ENCODE measurements around the gene TBX19.

The TBX19 gene

GRCh38 chr1:168342572-168343280 is 62.0 kb downstream of the TBX19 start:
- no peak for TF ChIP-seq EP300 (IDR thresholded peaks at IDR 0.05; ENCODE audit: borderline replicate concordance)
- no peak for TF ChIP-seq NFIC (IDR thresholded peaks at IDR 0.05)
- TF ChIP-seq RAD21 (IDR thresholded peaks at IDR 0.05; ENCODE audit: low read depth) = peak; percentile 84
- TF ChIP-seq USF1 (IDR thresholded peaks at IDR 0.05) = no peak
- TF ChIP-seq, protein P1, sequence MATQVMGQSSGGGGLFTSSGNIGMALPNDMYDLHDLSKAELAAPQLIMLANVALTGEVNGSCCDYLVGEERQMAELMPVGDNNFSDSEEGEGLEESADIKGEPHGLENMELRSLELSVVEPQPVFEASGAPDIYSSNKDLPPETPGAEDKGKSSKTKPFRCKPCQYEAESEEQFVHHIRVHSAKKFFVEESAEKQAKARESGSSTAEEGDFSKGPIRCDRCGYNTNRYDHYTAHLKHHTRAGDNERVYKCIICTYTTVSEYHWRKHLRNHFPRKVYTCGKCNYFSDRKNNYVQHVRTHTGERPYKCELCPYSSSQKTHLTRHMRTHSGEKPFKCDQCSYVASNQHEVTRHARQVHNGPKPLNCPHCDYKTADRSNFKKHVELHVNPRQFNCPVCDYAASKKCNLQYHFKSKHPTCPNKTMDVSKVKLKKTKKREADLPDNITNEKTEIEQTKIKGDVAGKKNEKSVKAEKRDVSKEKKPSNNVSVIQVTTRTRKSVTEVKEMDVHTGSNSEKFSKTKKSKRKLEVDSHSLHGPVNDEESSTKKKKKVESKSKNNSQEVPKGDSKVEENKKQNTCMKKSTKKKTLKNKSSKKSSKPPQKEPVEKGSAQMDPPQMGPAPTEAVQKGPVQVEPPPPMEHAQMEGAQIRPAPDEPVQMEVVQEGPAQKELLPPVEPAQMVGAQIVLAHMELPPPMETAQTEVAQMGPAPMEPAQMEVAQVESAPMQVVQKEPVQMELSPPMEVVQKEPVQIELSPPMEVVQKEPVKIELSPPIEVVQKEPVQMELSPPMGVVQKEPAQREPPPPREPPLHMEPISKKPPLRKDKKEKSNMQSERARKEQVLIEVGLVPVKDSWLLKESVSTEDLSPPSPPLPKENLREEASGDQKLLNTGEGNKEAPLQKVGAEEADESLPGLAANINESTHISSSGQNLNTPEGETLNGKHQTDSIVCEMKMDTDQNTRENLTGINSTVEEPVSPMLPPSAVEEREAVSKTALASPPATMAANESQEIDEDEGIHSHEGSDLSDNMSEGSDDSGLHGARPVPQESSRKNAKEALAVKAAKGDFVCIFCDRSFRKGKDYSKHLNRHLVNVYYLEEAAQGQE (IDR thresholded peaks at IDR 0.05; ENCODE audit: low read depth) = no peak
- no peak for TF ChIP-seq TAF1 (IDR thresholded peaks at IDR 0.05; ENCODE audit: low read depth)
- 0 out of 2 replicates have a peak, but pooled peaks have one; percentile 33 for TF ChIP-seq EGR1 (IDR thresholded peaks at IDR 0.05)
- TF ChIP-seq CEBPB (IDR thresholded peaks at IDR 0.05) = no peak
- TF ChIP-seq, protein P2, sequence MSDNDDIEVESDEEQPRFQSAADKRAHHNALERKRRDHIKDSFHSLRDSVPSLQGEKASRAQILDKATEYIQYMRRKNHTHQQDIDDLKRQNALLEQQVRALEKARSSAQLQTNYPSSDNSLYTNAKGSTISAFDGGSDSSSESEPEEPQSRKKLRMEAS (IDR thresholded peaks at IDR 0.05) = no peak
- TF ChIP-seq ZBTB7A (IDR thresholded peaks at IDR 0.05; ENCODE audit: low read depth) = no peak
- TF ChIP-seq TCF12 (IDR thresholded peaks at IDR 0.05; ENCODE audit: low read depth) = no peak

DNA sequence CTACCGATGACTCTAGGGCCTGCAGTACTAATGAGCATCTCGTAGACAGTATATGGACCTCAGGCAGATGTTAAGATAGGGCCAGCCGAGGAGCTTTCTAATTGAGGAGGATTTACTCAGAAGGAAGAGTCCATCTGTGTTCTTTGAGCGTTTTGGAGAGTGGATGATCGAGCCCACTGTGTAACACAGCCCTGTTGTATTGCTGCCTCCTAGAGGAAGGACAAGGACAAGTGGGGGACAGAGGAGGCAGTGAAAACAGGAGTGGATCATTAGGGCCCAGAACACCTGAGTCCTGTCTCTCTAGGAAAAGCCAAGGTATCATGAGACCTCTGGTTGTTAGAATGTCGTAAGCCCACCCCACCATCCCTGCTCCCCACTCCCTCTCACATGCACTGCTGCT is 62.9 kb downstream of the TBX19 start:
- TF ChIP-seq CREB1 (IDR thresholded peaks at IDR 0.05; ENCODE audit: low read depth) (no peak), TCF12 (IDR thresholded peaks at IDR 0.05; ENCODE audit: low read depth) (no peak), EGR1 (IDR thresholded peaks at IDR 0.05) (no peak), TEAD4 (IDR thresholded peaks at IDR 0.05) (no peak), ZBTB7A (IDR thresholded peaks at IDR 0.05; ENCODE audit: low read depth) (no peak), YY1 (IDR thresholded peaks at IDR 0.05; ENCODE audit: low read depth) (no peak), RAD21 (IDR thresholded peaks at IDR 0.05; ENCODE audit: low read depth) (peak; percentile 53)
- TF ChIP-seq, protein P1 (IDR thresholded peaks at IDR 0.05; ENCODE audit: low read depth) = no peak

DNA sequence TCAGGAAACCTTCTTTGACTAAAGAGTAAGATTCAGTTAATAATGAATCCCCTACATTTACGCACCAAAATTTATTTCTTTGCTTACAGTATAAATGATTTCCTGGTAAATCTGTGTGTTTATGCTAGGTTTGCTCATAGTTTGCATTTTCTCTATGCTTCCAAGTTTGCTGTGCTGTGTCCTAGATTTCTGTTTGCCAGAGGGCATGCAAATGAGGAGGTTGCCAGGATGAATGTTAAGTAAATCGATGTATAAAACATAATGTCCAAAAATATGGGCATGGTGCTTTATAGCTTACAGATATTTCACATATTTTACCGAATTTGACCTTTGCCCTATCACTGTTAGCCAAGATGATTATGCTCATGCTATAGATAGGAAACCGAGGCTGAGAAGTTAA is 63.8 kb downstream of the TBX19 start:
- TF ChIP-seq YY1 (IDR thresholded peaks at IDR 0.05; ENCODE audit: low read depth) = no peak
- no peak for TF ChIP-seq CEBPB (IDR thresholded peaks at IDR 0.05)
- TF ChIP-seq, protein P1 (IDR thresholded peaks at IDR 0.05; ENCODE audit: low read depth) = no peak
- no peak for TF ChIP-seq NFIC (IDR thresholded peaks at IDR 0.05)
- TF ChIP-seq ZBTB7A (IDR thresholded peaks at IDR 0.05; ENCODE audit: low read depth) = no peak
- no peak for TF ChIP-seq RAD21 (IDR thresholded peaks at IDR 0.05; ENCODE audit: low read depth)
- TF ChIP-seq USF1 (IDR thresholded peaks at IDR 0.05) = no peak
- no peak for TF ChIP-seq EP300 (IDR thresholded peaks at IDR 0.05; ENCODE audit: borderline replicate concordance)
- no peak for TF ChIP-seq TCF12 (IDR thresholded peaks at IDR 0.05; ENCODE audit: low read depth)
- TF ChIP-seq EGR1 (IDR thresholded peaks at IDR 0.05) = no peak
- no peak for TF ChIP-seq FOXM1 (IDR thresholded peaks at IDR 0.05; ENCODE audit: borderline replicate concordance, low read depth)
- no peak for TF ChIP-seq CREB1 (IDR thresholded peaks at IDR 0.05; ENCODE audit: low read depth)
- TF ChIP-seq TAF1 (IDR thresholded peaks at IDR 0.05; ENCODE audit: low read depth) = no peak
- TF ChIP-seq, protein P2 (IDR thresholded peaks at IDR 0.05) = no peak
- TF ChIP-seq TEAD4 (IDR thresholded peaks at IDR 0.05) = no peak

DNA sequence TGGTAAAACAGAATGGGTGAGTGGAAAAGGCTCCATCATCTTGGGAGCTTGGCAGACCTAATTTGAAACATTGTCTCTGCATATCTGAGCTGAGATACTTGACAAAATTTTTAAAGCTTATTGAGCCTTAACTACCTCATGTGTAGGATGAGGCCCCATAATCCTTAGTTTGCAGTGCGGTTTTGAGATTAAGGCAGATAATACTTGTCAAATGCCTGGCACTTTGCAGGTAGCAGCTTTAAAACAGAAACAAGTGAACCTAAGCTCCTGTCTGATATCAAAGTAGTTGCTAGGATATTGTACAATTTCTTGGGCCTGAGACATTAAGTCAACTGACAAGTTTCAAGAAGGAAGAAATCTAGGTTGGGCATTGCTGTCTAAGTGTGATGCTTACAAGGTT is 65.3 kb downstream of the TBX19 start:
- TF ChIP-seq EGR1 (IDR thresholded peaks at IDR 0.05) (no peak), EP300 (IDR thresholded peaks at IDR 0.05; ENCODE audit: borderline replicate concordance) (no peak), YY1 (IDR thresholded peaks at IDR 0.05; ENCODE audit: low read depth) (no peak), ZBTB7A (IDR thresholded peaks at IDR 0.05; ENCODE audit: low read depth) (no peak), CREB1 (IDR thresholded peaks at IDR 0.05; ENCODE audit: low read depth) (no peak)
- TF ChIP-seq, protein P1 (IDR thresholded peaks at IDR 0.05; ENCODE audit: low read depth) = no peak
- TF ChIP-seq, protein P2 (IDR thresholded peaks at IDR 0.05) = no peak
